Panc1 (cell line): Measurements from ENCODE around the gene LMBR1L. TPM values are rescaled to one million over a fixed set of nuclear protein-coding genes. Genes with fewer than 3 reads are reported as not detected.
A peak's percentile ranks its signal among the peaks of the same experiment; 100 is the strongest.
"Not testable (repeated sequence)": the region's sequence is repeated elsewhere in the genome, so short reads cannot be mapped to it uniquely, and the experiment has no call there.

Experiments used
- ATAC-seq: fragments of 200-7000 bp; cut with Tn5 transposase; 2 replicates; pipeline ENCODE4 v1.9.1; 2020; ENCODE audit warnings: mild to moderate bottlenecking, moderate library complexity
- BruUV-seq: library from RNA; stranded (reverse); fragments of 400-500 nt; replicated peaks from 2 replicates; lab custom pipeline; 2021; lab: Mats Ljungman, UMichigan
- CTCF ChIA-PET: fragments of 300-600 bp; sonication (Branson Sonifier 250); formaldehyde crosslinking; loops from one replicate; lab custom pipeline; 2022; ENCODE audit warnings: antibody characterized with exemption; lab: Charles Lee
- POLR2A ChIA-PET: fragments of 300-600 bp; sonication (Branson Sonifier 250); formaldehyde crosslinking; loops from one replicate; lab custom pipeline; 2022; ENCODE audit warnings: antibody characterized with exemption; lab: Charles Lee
- DNase-seq: peaks from one replicate; pipeline ENCODE4 v3.0.0-alpha.2; 2010; ENCODE audit warnings: low read depth, low spot score
- H3K27ac ChIP-seq: 2 replicates; pipeline ENCODE4 v1.5.1; 2011; ENCODE audit warnings: mild to moderate bottlenecking, low read length, inconsistent platforms
- H3K27me3 ChIP-seq: fragments of 200-500 bp; sonication (Bioruptor generic); 2 replicates; pipeline ENCODE4 v1.6.0; 2014; ENCODE audit warnings: low read length, inconsistent platforms; ENCODE audit not compliant: control insufficient read depth, insufficient read depth
- H3K36me3 ChIP-seq: fragments of 200-500 bp; sonication (Bioruptor generic); 2 replicates; pipeline ENCODE4 v1.5.1; 2014; ENCODE audit warnings: inconsistent platforms, mild to moderate bottlenecking, low read length, moderate library complexity; ENCODE audit not compliant: control insufficient read depth, insufficient read depth
- H3K4me1 ChIP-seq: 2 replicates; pipeline ENCODE4 v1.5.1; 2011; ENCODE audit warnings: inconsistent platforms, mild to moderate bottlenecking, low read length, moderate library complexity; ENCODE audit not compliant: control insufficient read depth, insufficient read depth
- H3K4me3 ChIP-seq, 2 experiments: 2 replicates each; pipeline ENCODE4 v1.5.1; 2011 to 2012; ENCODE audit warnings: low read depth in 2 of 2, low read length in 2 of 2, mild to moderate bottlenecking in 2 of 2, inconsistent platforms in 1 of 2, moderate library complexity in 1 of 2
- H3K9me3 ChIP-seq: fragments of 200-500 bp; sonication (Bioruptor generic); 2 replicates; pipeline ENCODE4 v1.5.1; 2014; ENCODE audit warnings: low read depth, mild to moderate bottlenecking, inconsistent platforms, low read length, moderate library complexity; ENCODE audit not compliant: control insufficient read depth, insufficient read depth
- POLR2AphosphoS5 ChIP-seq: IDR thresholded peaks from 2 replicates; pipeline ENCODE4 v1.6.1; 2012; ENCODE audit warnings: mild to moderate bottlenecking, low read depth, low read length, moderate library complexity
- SIN3A ChIP-seq: IDR thresholded peaks from 2 replicates; pipeline ENCODE4 v1.6.1; 2012; ENCODE audit warnings: low read depth, mild to moderate bottlenecking, low read length, moderate library complexity, borderline replicate concordance; ENCODE audit not compliant: insufficient read depth
- TCF7L2 ChIP-seq: IDR thresholded peaks from 2 replicates; pipeline ENCODE4 v1.6.1; 2011; ENCODE audit warnings: mild to moderate bottlenecking, low read depth, low read length, inconsistent platforms
- in situ Hi-C: cut with HindIII; loops from 2 replicates; pipeline ENCODE4 v1.10.0; 2016; ENCODE audit warnings: low sequenced_read_pairs, low pct_unique_long_range_greater_than_20kb
- intact Hi-C: fragments of 100-400 bp; cut with micrococcal nuclease; formaldehyde crosslinking; loops from one replicate; pipeline ENCODE4 v1.10.0; 2022; ENCODE audit not compliant: unreplicated experiment
- total RNA-seq: library from RNA; stranded (reverse); gene quantifications from one replicate; pipeline ENCODE4 v1.2.1, GENCODE V29; 2021; ENCODE audit not compliant: unreplicated experiment
- TF ChIP-seq, protein P1 (sequence below), 2 experiments: IDR thresholded peaks; 2 replicates each; pipeline ENCODE4 v1.6.1; 2011 to 2012; ENCODE audit warnings: low read depth in 2 of 2, control low read depth in 1 of 2, low read length in 1 of 2, mild to moderate bottlenecking in 1 of 2, moderate library complexity in 1 of 2; ENCODE audit not compliant: insufficient read depth in 1 of 2
- TF ChIP-seq, protein P2 (sequence below): fragments of 450-650 bp; IDR thresholded peaks from 2 replicates; pipeline ENCODE4 v1.5.1; 2017; ENCODE audit warnings: mild to moderate bottlenecking

Gene LMBR1L
- total RNA-seq, 1 experiment from 2014 or later = 34.4 TPM

DNA sequence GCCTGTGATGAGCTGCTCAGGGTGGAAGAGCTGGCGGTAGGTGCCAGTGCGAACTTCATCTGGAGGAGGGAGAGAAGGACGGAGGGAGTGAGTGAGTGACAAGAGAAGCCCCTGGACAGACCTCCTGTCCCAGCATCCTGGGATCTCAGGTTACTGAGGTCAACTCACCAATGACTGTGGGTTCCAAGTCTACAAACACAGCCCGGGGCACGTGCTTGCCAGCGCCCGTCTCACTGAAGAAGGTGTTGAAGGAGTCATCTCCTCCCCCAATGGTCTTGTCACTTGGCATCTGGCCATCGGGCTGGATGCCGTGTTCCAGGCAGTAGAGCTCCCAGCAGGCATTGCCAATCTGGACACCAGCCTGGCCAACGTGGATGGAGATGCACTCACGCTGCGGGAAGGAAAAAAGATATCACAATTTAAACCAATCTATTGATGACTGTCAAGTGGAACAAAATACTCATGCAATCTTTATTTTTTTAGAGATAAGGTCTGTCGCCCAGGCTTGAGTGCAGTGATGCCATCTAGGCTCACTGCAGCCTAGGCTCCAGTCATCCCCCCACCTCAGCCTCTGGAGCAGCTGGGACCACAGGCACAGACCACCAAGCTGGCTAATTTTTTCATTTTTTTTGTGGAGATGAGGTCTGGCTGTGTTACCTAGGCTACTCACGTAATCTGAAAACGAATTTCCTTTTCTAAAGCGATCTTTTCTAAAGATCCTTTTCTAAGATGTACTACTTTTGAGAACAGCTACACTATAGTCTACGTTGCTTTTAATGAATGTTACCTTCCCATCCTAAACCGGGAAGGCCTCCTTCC lies 18.9 kb upstream of the LMBR1L start:
- Histone ChIP-seq H3K9me3 (no peaks in the 10 kb centered on the region), H3K27ac (peak overlapping the region; percentile 99), H3K27me3 (no peaks in the 10 kb centered on the region), H3K4me1 (peaks cover 14% of the 10 kb centered on the region), H3K36me3 (peaks cover 14% of the 10 kb centered on the region), H3K4me3 (peak overlapping the region; percentile 97 to 100)
- ChIA-PET POLR2A (interaction anchor here (0.6 kb wide), 3 partner anchors 62 to 135 kb away, joined by 3 to 5 read pairs (median 5); no protein-coding TSS in a partner anchor), CTCF (interaction anchor here (0.7 to 1.4 kb wide), 3 partner anchors 9 to 42 kb away, joined by 3 to 7 read pairs (median 4); no protein-coding TSS in a partner anchor)
- ATAC-seq = no peak
- no peak for DNase-seq
- peak; percentile 33; the same call in 1 of the 2 replicates for TF ChIP-seq POLR2AphosphoS5
- TF ChIP-seq, protein P1, sequence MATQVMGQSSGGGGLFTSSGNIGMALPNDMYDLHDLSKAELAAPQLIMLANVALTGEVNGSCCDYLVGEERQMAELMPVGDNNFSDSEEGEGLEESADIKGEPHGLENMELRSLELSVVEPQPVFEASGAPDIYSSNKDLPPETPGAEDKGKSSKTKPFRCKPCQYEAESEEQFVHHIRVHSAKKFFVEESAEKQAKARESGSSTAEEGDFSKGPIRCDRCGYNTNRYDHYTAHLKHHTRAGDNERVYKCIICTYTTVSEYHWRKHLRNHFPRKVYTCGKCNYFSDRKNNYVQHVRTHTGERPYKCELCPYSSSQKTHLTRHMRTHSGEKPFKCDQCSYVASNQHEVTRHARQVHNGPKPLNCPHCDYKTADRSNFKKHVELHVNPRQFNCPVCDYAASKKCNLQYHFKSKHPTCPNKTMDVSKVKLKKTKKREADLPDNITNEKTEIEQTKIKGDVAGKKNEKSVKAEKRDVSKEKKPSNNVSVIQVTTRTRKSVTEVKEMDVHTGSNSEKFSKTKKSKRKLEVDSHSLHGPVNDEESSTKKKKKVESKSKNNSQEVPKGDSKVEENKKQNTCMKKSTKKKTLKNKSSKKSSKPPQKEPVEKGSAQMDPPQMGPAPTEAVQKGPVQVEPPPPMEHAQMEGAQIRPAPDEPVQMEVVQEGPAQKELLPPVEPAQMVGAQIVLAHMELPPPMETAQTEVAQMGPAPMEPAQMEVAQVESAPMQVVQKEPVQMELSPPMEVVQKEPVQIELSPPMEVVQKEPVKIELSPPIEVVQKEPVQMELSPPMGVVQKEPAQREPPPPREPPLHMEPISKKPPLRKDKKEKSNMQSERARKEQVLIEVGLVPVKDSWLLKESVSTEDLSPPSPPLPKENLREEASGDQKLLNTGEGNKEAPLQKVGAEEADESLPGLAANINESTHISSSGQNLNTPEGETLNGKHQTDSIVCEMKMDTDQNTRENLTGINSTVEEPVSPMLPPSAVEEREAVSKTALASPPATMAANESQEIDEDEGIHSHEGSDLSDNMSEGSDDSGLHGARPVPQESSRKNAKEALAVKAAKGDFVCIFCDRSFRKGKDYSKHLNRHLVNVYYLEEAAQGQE (IDR thresholded peaks at IDR 0.05; ENCODE audit: insufficient read depth in 1 of 2, low read depth in 2 of 2, low read length in 1 of 2) = no peak
- no TSS peak for BruUV-seq
- in situ Hi-C loops = no loop called here
- intact Hi-C loops = loop anchor here (10.0 kb wide), 1 partner anchor 105 kb away; no protein-coding TSS in a partner anchor

DNA sequence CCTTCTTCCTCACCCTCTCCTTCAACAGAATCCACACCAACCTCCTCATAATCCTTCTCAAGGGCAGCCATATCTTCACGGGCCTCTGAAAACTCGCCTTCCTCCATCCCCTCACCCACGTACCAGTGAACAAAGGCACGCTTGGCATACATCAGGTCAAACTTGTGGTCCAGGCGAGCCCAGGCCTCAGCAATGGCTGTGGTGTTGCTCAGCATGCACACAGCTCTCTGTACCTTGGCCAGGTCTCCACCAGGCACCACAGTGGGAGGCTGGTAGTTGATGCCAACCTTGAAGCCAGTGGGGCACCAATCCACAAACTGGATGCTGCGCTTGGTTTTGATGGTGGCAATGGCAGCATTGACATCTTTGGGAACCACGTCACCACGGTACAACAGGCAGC lies 17.3 kb upstream of the LMBR1L start:
- CTCF ChIA-PET = not testable (repeated sequence)

DNA sequence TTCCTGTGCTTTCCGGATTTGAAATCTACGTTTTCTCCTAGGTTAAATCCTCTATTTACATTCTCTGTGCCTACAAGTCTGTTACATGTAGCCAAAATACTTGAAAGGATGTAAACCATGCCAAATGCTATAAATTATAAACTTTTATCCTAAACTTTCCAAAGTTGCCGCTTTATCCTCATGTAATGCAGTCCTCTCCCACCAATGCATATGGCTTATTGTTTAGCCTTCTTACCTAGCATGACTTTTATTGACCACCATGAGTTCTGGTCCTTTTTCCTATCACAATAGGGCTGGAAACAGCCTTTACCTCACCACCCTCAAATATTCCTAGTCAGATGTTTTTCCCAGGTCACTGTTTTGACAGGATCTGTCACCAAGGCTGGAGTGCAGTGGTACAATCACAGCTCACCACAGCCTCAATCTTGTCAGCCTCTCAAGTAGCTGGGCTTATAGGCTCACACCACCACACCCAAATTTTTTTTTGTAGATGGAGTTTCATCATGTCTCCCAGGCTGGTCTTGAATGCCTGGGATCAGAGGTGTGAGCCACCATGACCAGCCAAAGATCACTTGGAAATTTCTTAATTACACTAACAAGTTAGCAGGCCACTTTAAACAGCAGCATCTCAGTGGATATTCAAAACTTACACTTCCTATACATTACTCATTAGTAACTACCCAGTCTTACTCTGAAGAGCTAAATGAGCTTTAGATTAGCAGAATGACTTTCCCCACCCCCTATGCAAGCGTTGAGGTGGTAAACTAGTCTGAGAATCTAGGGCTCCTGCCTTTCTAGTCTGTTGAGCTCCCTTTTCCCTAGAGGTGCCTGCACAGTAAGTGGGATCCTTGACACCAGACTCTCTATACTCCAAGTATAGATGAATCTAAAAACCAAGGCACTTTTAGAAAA lies 16.5 kb upstream of the LMBR1L start:
- POLR2A ChIA-PET = interaction anchor here (0.8 kb wide), 1 partner anchor 61 kb away, joined by 4 read pairs; no protein-coding TSS in a partner anchor
- no peaks in the 10 kb centered on the region for H3K27me3 ChIP-seq
- H3K36me3 ChIP-seq = peaks cover 14% of the 10 kb centered on the region
- TF ChIP-seq, protein P2, sequence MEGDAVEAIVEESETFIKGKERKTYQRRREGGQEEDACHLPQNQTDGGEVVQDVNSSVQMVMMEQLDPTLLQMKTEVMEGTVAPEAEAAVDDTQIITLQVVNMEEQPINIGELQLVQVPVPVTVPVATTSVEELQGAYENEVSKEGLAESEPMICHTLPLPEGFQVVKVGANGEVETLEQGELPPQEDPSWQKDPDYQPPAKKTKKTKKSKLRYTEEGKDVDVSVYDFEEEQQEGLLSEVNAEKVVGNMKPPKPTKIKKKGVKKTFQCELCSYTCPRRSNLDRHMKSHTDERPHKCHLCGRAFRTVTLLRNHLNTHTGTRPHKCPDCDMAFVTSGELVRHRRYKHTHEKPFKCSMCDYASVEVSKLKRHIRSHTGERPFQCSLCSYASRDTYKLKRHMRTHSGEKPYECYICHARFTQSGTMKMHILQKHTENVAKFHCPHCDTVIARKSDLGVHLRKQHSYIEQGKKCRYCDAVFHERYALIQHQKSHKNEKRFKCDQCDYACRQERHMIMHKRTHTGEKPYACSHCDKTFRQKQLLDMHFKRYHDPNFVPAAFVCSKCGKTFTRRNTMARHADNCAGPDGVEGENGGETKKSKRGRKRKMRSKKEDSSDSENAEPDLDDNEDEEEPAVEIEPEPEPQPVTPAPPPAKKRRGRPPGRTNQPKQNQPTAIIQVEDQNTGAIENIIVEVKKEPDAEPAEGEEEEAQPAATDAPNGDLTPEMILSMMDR = no peak
- peak; percentile 66 for TF ChIP-seq POLR2AphosphoS5
- no peak for TF ChIP-seq SIN3A
- TF ChIP-seq, protein P1 (IDR thresholded peaks at IDR 0.05; ENCODE audit: insufficient read depth in 1 of 2, low read depth in 2 of 2, low read length in 1 of 2) = no peak
- no peak for TF ChIP-seq TCF7L2
- no peak overlapping the region for H3K4me3 ChIP-seq
- ATAC-seq = no peak
- in situ Hi-C loops = no loop called here
- H3K4me1 ChIP-seq = peaks cover 14% of the 10 kb centered on the region
- no peaks in the 10 kb centered on the region for H3K9me3 ChIP-seq
- DNase-seq = no peak
- no peak overlapping the region for H3K27ac ChIP-seq
- CTCF ChIA-PET = no interaction called here
- intact Hi-C loops = no loop called here
- BruUV-seq = no TSS peak

More for the DNA sequence above, 17.3 kb upstream of the LMBR1L start:
- Histone ChIP-seq H3K4me1 (peaks cover 14% of the 10 kb centered on the region), H3K36me3 (peaks cover 14% of the 10 kb centered on the region)
- ATAC-seq, H3K27ac ChIP-seq, in situ Hi-C loops, intact Hi-C loops, H3K27me3 ChIP-seq, H3K9me3 ChIP-seq, H3K4me3 ChIP-seq, DNase-seq: not testable (repeated sequence)
- TSS peak; percentile 89 for BruUV-seq
- POLR2A ChIA-PET = interaction anchor here (0.8 kb wide), 1 partner anchor 60 kb away, joined by 4 read pairs; no protein-coding TSS in a partner anchor
